Measurements from ENCODE around the gene TNNI3K. TPM values are rescaled to one million over a fixed set of nuclear protein-coding genes. Genes with fewer than 3 reads are reported as not detected.

Gene TNNI3K
- total RNA-seq = 1 to 10 TPM in 1 of 6 experiments, not detected in 5; 1.0 TPM
- long read RNA-seq = 0 reads

DNA sequence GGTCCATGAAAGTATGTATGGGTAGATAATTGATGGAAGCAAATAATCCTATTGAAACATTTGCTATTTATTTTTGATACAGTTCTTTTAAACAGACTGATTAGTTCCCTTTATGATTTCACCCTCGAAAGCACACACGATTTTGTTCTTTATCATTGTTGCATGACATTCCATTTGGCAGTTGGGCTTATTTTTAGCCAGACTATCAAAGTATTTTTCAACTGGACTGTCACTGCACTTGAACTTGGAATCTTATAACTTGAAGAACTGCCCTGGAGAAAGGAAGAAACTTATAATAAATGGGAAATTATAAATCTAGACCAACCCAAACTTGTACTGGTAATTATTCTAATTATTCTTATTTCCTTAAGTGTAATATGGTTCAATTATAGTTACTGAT lies at the start of gene TNNI3K:
Gene TNNI3K (plus strand): TSS at position 235 of the 400 bp plus-strand sequence. CDS start 65 bp downstream, at position 300.
- H3K9me3 ChIP-seq = no peaks in the 10 kb centered on the region
- WGBS (ENCODE audit: insufficient coverage, low coverage, low lambda C conversion rate, missing lambda C conversion rate) = 42% methylated on average over 2 of the region's 2 CpGs
- no peaks in the 10 kb centered on the region for H3K27me3 ChIP-seq
- no peak for DNase-seq
- intact Hi-C loops (cut with DNase I) = no loop called here
- no peak within 1 kb of the TSS for H3K4me3 ChIP-seq
- H3K36me3 ChIP-seq = no peaks in the 10 kb centered on the region
- ATAC-seq = no peak
- TF ChIP-seq POLR2A (IDR thresholded peaks at IDR 0.05) (no peak), CTCF (IDR thresholded peaks at IDR 0.05) (no peak)
- H3K4me1 ChIP-seq = no peaks in the 10 kb centered on the region
- no peak within 1 kb of the TSS for H3K27ac ChIP-seq

- ATAC-seq (no peak), DNase-seq (no peak)
- Histone ChIP-seq H3K4me3 (no peak overlapping the region), H3K9me3 (no peaks in the 10 kb centered on the region), H3K4me1 (peaks cover 0 to 4% (median 0%) of the 10 kb centered on the region in 4 donors), H3K36me3 (no peaks in the 10 kb centered on the region), H3K27me3 (no peaks in the 10 kb centered on the region), H3K27ac (no peak overlapping the region)
- intact Hi-C loops (cut with DNase I) = no loop called here
- no peak for TF ChIP-seq POLR2A (IDR thresholded peaks at IDR 0.05)
- TF ChIP-seq CTCF (IDR thresholded peaks at IDR 0.05) = no peak
- 77% methylated on average over 2 of the region's 2 CpGs for WGBS (ENCODE audit: insufficient coverage, low coverage, low lambda C conversion rate, missing lambda C conversion rate)
Measured at GRCh38 chr1:74193908-74194307, 41.3 kb upstream of the TNNI3K start.

DNA sequence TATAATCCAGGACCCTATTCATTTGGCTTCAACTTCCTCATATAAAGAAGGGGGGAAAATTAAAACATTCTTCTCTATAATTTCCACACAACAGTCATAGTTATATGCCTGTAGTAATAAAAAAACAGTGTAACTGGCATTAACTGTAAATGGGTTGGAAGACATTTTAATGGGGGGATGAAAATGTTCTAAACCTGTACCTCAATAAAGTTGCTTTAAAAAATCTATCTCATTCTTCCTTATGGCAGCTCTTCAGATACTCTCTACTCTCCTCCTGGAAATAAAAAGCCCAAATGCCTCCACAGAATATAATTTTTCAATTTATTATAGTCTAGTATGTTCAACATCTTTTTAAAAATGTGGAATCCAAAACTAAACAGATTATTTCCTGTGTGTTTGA lies 39.8 kb upstream of the TNNI3K start:
- Histone ChIP-seq H3K27ac (no peak overlapping the region), H3K4me1 (peaks cover 0 to 10% (median 0%) of the 10 kb centered on the region in 4 donors), H3K4me3 (no peak overlapping the region), H3K27me3 (no peaks in the 10 kb centered on the region), H3K9me3 (no peaks in the 10 kb centered on the region), H3K36me3 (no peaks in the 10 kb centered on the region)
- TF ChIP-seq CTCF (IDR thresholded peaks at IDR 0.05) = no peak
- TF ChIP-seq POLR2A (IDR thresholded peaks at IDR 0.05) = no peak
- ATAC-seq (no peak), DNase-seq (no peak)
- intact Hi-C loops (cut with DNase I) = no loop called here

- WGBS (ENCODE audit: insufficient coverage, low coverage, low lambda C conversion rate, missing lambda C conversion rate) = 81% methylated on average over 5 of the region's 5 CpGs
- Histone ChIP-seq H3K4me3 (peak overlapping the region in 2 of 3 donors; percentile 52 to 76), H3K27me3 (no peaks in the 10 kb centered on the region), H3K9me3 (no peaks in the 10 kb centered on the region), H3K4me1 (peaks cover 0 to 10% (median 0%) of the 10 kb centered on the region in 4 donors), H3K36me3 (peaks cover 0 to 6% (median 0%) of the 10 kb centered on the region in 4 donors), H3K27ac (no peak overlapping the region)
- no peak for ATAC-seq
- DNase-seq = no peak
- intact Hi-C loops (cut with DNase I) = no loop called here
- TF ChIP-seq CTCF (IDR thresholded peaks at IDR 0.05) (no peak), POLR2A (IDR thresholded peaks at IDR 0.05) (no peak)
Measured at GRCh38 chr1:74197255-74197654, 37.9 kb upstream of the TNNI3K start.

Measured in right lobe of liver (tissue), 6 donors.